ENCODE data around the gene IL2RG.

GRCh38 chrX:71118032-71118984 lies 6.9 kb upstream of the IL2RG start, which contains the start of gene MED12:
- TF ChIP-seq REST (IDR thresholded peaks at IDR 0.05; ENCODE audit: insufficient read depth in 1 of 2, low read depth in 2 of 2, low read length in 2 of 2) (no peak), POLR2AphosphoS5 (IDR thresholded peaks at IDR 0.05; ENCODE audit: low read depth, low read length) (peak; percentile 82), TAF1 (IDR thresholded peaks at IDR 0.05; ENCODE audit: borderline replicate concordance, insufficient read depth, low read length) (peak; percentile 62; the same call in 1 of the 2 replicates), SIN3A (IDR thresholded peaks at IDR 0.05; ENCODE audit: borderline replicate concordance, insufficient read depth, low read length) (no peak), FOXP2 (optimal IDR thresholded peaks at IDR 0.05; ENCODE audit: borderline replicate concordance, extremely low read depth, extremely low read length, insufficient read depth) (peak; percentile 28)
